Urinary bladder (tissue), 4 donors: ENCODE measurements around the gene EN1. TPM values are rescaled to one million over a fixed set of nuclear protein-coding genes. Genes with fewer than 3 reads are reported as not detected.

Source experiments
- DNase-seq: peaks from one replicate; pipeline ENCODE4 v3.0.0-alpha.2; 2015; ENCODE audit errors: extremely low spot score
- H3K27ac ChIP-seq: one replicate; pipeline ENCODE4 v1.5.1; 2013; ENCODE audit warnings: low read depth, mild to moderate bottlenecking, moderate library complexity
- H3K36me3 ChIP-seq: one replicate; pipeline ENCODE4 v1.6.1; 2013; ENCODE audit warnings: mild to moderate bottlenecking, moderate library complexity; ENCODE audit not compliant: insufficient read depth
- H3K4me1 ChIP-seq: one replicate; pipeline ENCODE4 v1.6.1; 2013; ENCODE audit warnings: mild to moderate bottlenecking, moderate library complexity; ENCODE audit not compliant: insufficient read depth
- H3K4me3 ChIP-seq: one replicate; pipeline ENCODE4 v1.5.1; 2013; ENCODE audit warnings: low read depth, low read length
- WGBS: extraction: QIAGEN DNeasy Blood & Tissue Kit; methylation state at CpG from one replicate; pipeline ENCODE4 v1.1.7; 2013; 5-methylcytosine and 5-hydroxymethylcytosine counted together
- polyA plus RNA-seq: library from polyadenylated mRNA; stranded (reverse); fragments of 200-250 nt; gene quantifications from one replicate; pipeline ENCODE4 v1.2.3, GENCODE V29; 2013
- total RNA-seq: library from RNA; depleted of rRNA; stranded (reverse); fragments of >200 nt; gene quantifications from one replicate; pipeline ENCODE4 v1.2.3, GENCODE V29; 2014
- donor health status: healthy with polysubstance abuse.
- donor health status: healthy.

EN1 gene
- total and polyA plus RNA-seq, 2 donors = not detected

GRCh38 chr2:118860506-118860905 is 13.1 kb upstream of the EN1 start:
- Histone ChIP-seq H3K4me3 (no peak overlapping the region), H3K36me3 (no peaks in the 10 kb centered on the region), H3K4me1 (no peaks in the 10 kb centered on the region), H3K27ac (no peak overlapping the region)
- WGBS = 4% methylated on average over 5 of the region's 5 CpGs
- DNase-seq = no peak

GRCh38 chr2:118859157-118859770 is 11.8 kb upstream of the EN1 start:
- Histone ChIP-seq H3K4me1 (no peaks in the 10 kb centered on the region), H3K27ac (no peak overlapping the region), H3K4me3 (no peak overlapping the region), H3K36me3 (no peaks in the 10 kb centered on the region)
- WGBS = 3% methylated on average over 26 of the region's 26 CpGs
- DNase-seq = no peak

GRCh38 chr2:118858485-118859156 is 11.2 kb upstream of the EN1 start:
- Histone ChIP-seq H3K4me1 (no peaks in the 10 kb centered on the region), H3K27ac (no peak overlapping the region), H3K36me3 (no peaks in the 10 kb centered on the region), H3K4me3 (no peak overlapping the region)
- DNase-seq = no peak
- WGBS = 2% methylated on average over 40 of the region's 40 CpGs

GRCh38 chr2:118857677-118858484 is 10.4 kb upstream of the EN1 start:
- H3K4me3 ChIP-seq = no peak overlapping the region
- H3K36me3 ChIP-seq = no peaks in the 10 kb centered on the region
- no peaks in the 10 kb centered on the region for H3K4me1 ChIP-seq
- 2% methylated on average over 52 of the region's 52 CpGs for WGBS
- no peak overlapping the region for H3K27ac ChIP-seq
- no peak for DNase-seq

GRCh38 chr2:118856978-118857676 is 9.7 kb upstream of the EN1 start:
- 2% methylated on average over 50 of the region's 50 CpGs for WGBS

GRCh38 chr2:118856330-118856977 is 9.0 kb upstream of the EN1 start:
- 6% methylated on average over 25 of the region's 25 CpGs for WGBS
- Histone ChIP-seq H3K4me1 (no peaks in the 10 kb centered on the region), H3K27ac (no peak overlapping the region), H3K36me3 (no peaks in the 10 kb centered on the region), H3K4me3 (no peak overlapping the region)
- DNase-seq = no peak

More at GRCh38 chr2:118856978-118857676, 9.7 kb upstream of the EN1 start:
- Histone ChIP-seq H3K27ac (no peak overlapping the region), H3K4me1 (no peaks in the 10 kb centered on the region), H3K4me3 (no peak overlapping the region), H3K36me3 (no peaks in the 10 kb centered on the region)
- no peak for DNase-seq

GRCh38 chr2:118855451-118856279 is 8.2 kb upstream of the EN1 start:
- no peaks in the 10 kb centered on the region for H3K4me1 ChIP-seq
- peak overlapping the region; percentile 2 for H3K4me3 ChIP-seq
- no peaks in the 10 kb centered on the region for H3K36me3 ChIP-seq
- no peak overlapping the region for H3K27ac ChIP-seq
- WGBS = 1% methylated on average over 69 of the region's 69 CpGs
- DNase-seq = no peak

- WGBS = 3% methylated on average over 33 of the region's 33 CpGs
- DNase-seq = no peak
- Histone ChIP-seq H3K4me3 (no peak overlapping the region), H3K4me1 (no peaks in the 10 kb centered on the region), H3K27ac (no peak overlapping the region), H3K36me3 (no peaks in the 10 kb centered on the region)
These were observed 7.3 kb upstream of the EN1 start for GRCh38 chr2:118854507-118855345.

GRCh38 chr2:118853651-118854291 is 6.3 kb upstream of the EN1 start:
- Histone ChIP-seq H3K36me3 (no peaks in the 10 kb centered on the region), H3K4me1 (no peaks in the 10 kb centered on the region), H3K4me3 (no peak overlapping the region), H3K27ac (no peak overlapping the region)
- WGBS = 3% methylated on average over 42 of the region's 42 CpGs
- DNase-seq = no peak

- no peak for DNase-seq
- no peak overlapping the region for H3K27ac ChIP-seq
- no peaks in the 10 kb centered on the region for H3K36me3 ChIP-seq
- no peak overlapping the region for H3K4me3 ChIP-seq
- WGBS = 4% methylated on average over 25 of the region's 25 CpGs
- H3K4me1 ChIP-seq = no peaks in the 10 kb centered on the region
These were observed 5.7 kb upstream of the EN1 start for GRCh38 chr2:118853129-118853640.

- no peaks in the 10 kb centered on the region for H3K4me1 ChIP-seq
- H3K36me3 ChIP-seq = no peaks in the 10 kb centered on the region
- no peak overlapping the region for H3K27ac ChIP-seq
- 2% methylated on average over 31 of the region's 31 CpGs for WGBS
- DNase-seq = no peak
- no peak overlapping the region for H3K4me3 ChIP-seq
These were observed 5.2 kb upstream of the EN1 start for GRCh38 chr2:118852605-118853128.
